ENCODE measurements around the gene CDH12. TPM values are rescaled to one million over a fixed set of nuclear protein-coding genes. Genes with fewer than 3 reads are reported as not detected.

CDH12 gene
- total RNA-seq, 2 donors from 2014 or later = 0.90 to 1.9 TPM

DNA sequence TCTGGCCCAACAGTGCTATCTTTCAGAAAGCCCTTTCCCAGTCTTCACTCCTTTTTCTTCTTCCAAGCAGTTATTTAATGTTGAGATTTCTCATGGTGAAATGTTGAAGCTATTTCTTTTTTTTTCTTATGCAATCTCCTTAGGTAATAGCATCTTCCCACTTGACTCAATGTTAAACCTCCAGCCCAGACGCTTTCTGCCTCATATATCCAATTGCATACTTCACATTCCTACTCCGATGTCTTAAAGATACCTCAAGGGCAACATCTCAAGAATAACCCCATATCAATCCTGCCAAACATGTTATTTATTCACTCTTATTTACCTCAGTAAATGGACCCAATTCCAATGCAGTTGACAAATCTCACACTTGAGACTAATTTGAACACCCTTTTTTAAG is 187.3 kb downstream of the CDH12 start:
- Mint-ChIP-seq H3K4me1 (peaks cover 19% of the 10 kb centered on the region), H3K4me3 (no peak overlapping the region), H3K9me3 (peaks cover 2% of the 10 kb centered on the region), H3K27me3 (ENCODE audit: insufficient read depth) (no peaks in the 10 kb centered on the region), H3K36me3 (ENCODE audit: low read depth) (no peaks in the 10 kb centered on the region), H3K27ac (no peak overlapping the region)
- H3K27me3 ChIP-seq (ENCODE audit: control insufficient read depth, insufficient read depth, low read length, poor library complexity, severe bottlenecking) = no peaks in the 10 kb centered on the region
- no peak for DNase-seq
- TF ChIP-seq, protein P1, sequence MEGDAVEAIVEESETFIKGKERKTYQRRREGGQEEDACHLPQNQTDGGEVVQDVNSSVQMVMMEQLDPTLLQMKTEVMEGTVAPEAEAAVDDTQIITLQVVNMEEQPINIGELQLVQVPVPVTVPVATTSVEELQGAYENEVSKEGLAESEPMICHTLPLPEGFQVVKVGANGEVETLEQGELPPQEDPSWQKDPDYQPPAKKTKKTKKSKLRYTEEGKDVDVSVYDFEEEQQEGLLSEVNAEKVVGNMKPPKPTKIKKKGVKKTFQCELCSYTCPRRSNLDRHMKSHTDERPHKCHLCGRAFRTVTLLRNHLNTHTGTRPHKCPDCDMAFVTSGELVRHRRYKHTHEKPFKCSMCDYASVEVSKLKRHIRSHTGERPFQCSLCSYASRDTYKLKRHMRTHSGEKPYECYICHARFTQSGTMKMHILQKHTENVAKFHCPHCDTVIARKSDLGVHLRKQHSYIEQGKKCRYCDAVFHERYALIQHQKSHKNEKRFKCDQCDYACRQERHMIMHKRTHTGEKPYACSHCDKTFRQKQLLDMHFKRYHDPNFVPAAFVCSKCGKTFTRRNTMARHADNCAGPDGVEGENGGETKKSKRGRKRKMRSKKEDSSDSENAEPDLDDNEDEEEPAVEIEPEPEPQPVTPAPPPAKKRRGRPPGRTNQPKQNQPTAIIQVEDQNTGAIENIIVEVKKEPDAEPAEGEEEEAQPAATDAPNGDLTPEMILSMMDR (conservative IDR thresholded peaks at IDR 0.05) = no peak
- no peak overlapping the region for H3K27ac ChIP-seq (ENCODE audit: low read depth, low read length)
- H3K4me1 ChIP-seq (ENCODE audit: control insufficient read depth, insufficient read depth, low read length) = peaks cover 4% of the 10 kb centered on the region
- H3K9ac ChIP-seq (ENCODE audit: extremely low read depth, low read length, poor library complexity, severe bottlenecking) = no peak overlapping the region
- H3K4me3 ChIP-seq (ENCODE audit: low read length) = no peak overlapping the region
- no peaks in the 10 kb centered on the region for H3K9me3 ChIP-seq (ENCODE audit: control insufficient read depth, low read length)
- no peaks in the 10 kb centered on the region for H3K36me3 ChIP-seq (ENCODE audit: control insufficient read depth, insufficient read depth, low read length)
- 83 to 93% methylated on average over 2 of the region's 2 CpGs for WGBS, 2 experiments (ENCODE audit: insufficient coverage in 1 of 2, insufficient read length in 1 of 2)

DNA sequence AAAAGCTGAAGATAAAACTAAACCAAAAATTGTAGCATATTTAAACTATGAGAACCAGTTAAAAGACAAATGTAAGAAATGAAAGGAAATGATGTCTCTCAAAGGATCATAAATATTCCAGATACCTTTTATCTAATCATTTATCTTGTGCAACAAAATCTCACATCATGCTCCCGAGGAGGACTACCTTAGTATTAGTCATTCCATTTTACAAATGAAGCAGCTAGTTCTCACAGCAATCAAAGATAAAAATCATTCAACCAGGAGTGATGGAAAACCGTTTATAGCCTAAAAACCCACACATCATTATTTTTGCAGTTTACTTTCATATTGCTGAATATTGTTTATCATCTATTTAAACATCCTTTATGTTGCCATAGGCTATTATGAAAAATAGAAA is 190.0 kb downstream of the CDH12 start:
- TF ChIP-seq, protein P1 (conservative IDR thresholded peaks at IDR 0.05) = no peak
- 88 to 100% methylated on average over 1 to 2 of the region's 2 CpGs for WGBS, 2 experiments (ENCODE audit: insufficient coverage in 1 of 2, insufficient read length in 1 of 2)
- no peak for DNase-seq
- Mint-ChIP-seq H3K4me3 (no peak overlapping the region), H3K27me3 (ENCODE audit: insufficient read depth) (no peaks in the 10 kb centered on the region), H3K9me3 (peaks cover 2% of the 10 kb centered on the region), H3K4me1 (peaks cover 23% of the 10 kb centered on the region), H3K27ac (no peak overlapping the region), H3K36me3 (ENCODE audit: low read depth) (no peaks in the 10 kb centered on the region)
- H3K36me3 ChIP-seq (ENCODE audit: control insufficient read depth, insufficient read depth, low read length) = no peaks in the 10 kb centered on the region
- H3K9me3 ChIP-seq (ENCODE audit: control insufficient read depth, low read length) = no peaks in the 10 kb centered on the region
- H3K4me1 ChIP-seq (ENCODE audit: control insufficient read depth, insufficient read depth, low read length) = peaks cover 4% of the 10 kb centered on the region
- H3K27me3 ChIP-seq (ENCODE audit: control insufficient read depth, insufficient read depth, low read length, poor library complexity, severe bottlenecking) = no peaks in the 10 kb centered on the region
- no peak overlapping the region for H3K27ac ChIP-seq (ENCODE audit: low read depth, low read length)
- H3K4me3 ChIP-seq (ENCODE audit: low read length) = no peak overlapping the region
- H3K9ac ChIP-seq (ENCODE audit: extremely low read depth, low read length, poor library complexity, severe bottlenecking) = no peak overlapping the region

- TF ChIP-seq, protein P1 (conservative IDR thresholded peaks at IDR 0.05) = no peak
These were observed 190.8 kb downstream of the CDH12 start for GRCh38 chr5:22662391-22662790.

More at GRCh38 chr5:22662391-22662790, 190.8 kb downstream of the CDH12 start:
- H3K36me3 Mint-ChIP-seq (ENCODE audit: low read depth) = no peaks in the 10 kb centered on the region
- H3K9me3 Mint-ChIP-seq = peaks cover 2% of the 10 kb centered on the region
- Histone ChIP-seq H3K9ac (ENCODE audit: extremely low read depth, low read length, poor library complexity, severe bottlenecking) (no peak overlapping the region), H3K27ac (ENCODE audit: low read depth, low read length) (no peak overlapping the region), H3K36me3 (ENCODE audit: control insufficient read depth, insufficient read depth, low read length) (no peaks in the 10 kb centered on the region), H3K4me3 (ENCODE audit: low read length) (no peak overlapping the region), H3K27me3 (ENCODE audit: control insufficient read depth, insufficient read depth, low read length, poor library complexity, severe bottlenecking) (no peaks in the 10 kb centered on the region), H3K9me3 (ENCODE audit: control insufficient read depth, low read length) (no peaks in the 10 kb centered on the region), H3K4me1 (ENCODE audit: control insufficient read depth, insufficient read depth, low read length) (peaks cover 4% of the 10 kb centered on the region)
- no peak overlapping the region for H3K4me3 Mint-ChIP-seq
- 80 to 100% methylated on average over 2 to 3 of the region's 3 CpGs for WGBS, 2 experiments (ENCODE audit: insufficient coverage in 1 of 2, insufficient read length in 1 of 2)
- H3K27me3 Mint-ChIP-seq (ENCODE audit: insufficient read depth) = no peaks in the 10 kb centered on the region
- H3K4me1 Mint-ChIP-seq = peaks cover 26% of the 10 kb centered on the region
- no peak for DNase-seq
- H3K27ac Mint-ChIP-seq = peak overlapping the region; percentile 17

All from endodermal cell (in vitro differentiated cells).